HEK293 (cell line): Measurements from ENCODE around the gene FANCC.

Source experiments
- ZNF837 ChIP-seq: fragments of 450-650 bp; formaldehyde crosslinking; IDR thresholded peaks from 2 replicates; pipeline ENCODE4 v1.5.1; 2016; ENCODE audit warnings: missing biosample characterization, missing genetic modification characterization
- TF ChIP-seq, protein P1 (sequence below): fragments of 450-650 bp; formaldehyde crosslinking; IDR thresholded peaks from 2 replicates; pipeline ENCODE4 v1.5.1; 2016; ENCODE audit warnings: missing biosample characterization, missing genetic modification characterization

DNA sequence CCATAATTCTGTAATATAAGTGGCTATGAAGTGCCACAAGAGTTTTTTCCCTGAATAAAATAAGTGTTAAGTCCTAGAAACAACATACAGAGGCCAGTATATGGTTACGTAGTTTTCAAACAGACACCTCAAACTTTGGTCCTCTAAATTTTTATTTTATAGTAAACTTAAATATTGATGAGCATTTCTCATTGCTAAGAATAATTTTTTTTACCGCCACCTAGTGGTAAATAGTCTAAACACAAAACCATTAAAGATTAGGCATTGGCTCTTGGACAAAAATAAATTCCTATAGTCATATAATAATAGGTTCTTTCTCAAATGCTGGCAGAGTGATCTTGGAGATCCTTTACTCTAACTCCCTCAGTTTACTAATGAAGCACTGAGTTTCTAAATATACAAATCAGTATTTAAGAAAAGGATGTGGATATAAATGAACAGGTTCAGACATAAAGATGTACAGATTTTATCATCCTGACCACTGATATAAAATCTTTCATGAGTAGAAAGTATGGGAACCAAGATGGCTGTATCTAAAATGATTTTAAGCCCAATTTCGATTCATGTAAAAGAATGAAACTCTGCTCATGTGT, 136.2 kb downstream of the FANCC start:
- TF ChIP-seq, protein P1, sequence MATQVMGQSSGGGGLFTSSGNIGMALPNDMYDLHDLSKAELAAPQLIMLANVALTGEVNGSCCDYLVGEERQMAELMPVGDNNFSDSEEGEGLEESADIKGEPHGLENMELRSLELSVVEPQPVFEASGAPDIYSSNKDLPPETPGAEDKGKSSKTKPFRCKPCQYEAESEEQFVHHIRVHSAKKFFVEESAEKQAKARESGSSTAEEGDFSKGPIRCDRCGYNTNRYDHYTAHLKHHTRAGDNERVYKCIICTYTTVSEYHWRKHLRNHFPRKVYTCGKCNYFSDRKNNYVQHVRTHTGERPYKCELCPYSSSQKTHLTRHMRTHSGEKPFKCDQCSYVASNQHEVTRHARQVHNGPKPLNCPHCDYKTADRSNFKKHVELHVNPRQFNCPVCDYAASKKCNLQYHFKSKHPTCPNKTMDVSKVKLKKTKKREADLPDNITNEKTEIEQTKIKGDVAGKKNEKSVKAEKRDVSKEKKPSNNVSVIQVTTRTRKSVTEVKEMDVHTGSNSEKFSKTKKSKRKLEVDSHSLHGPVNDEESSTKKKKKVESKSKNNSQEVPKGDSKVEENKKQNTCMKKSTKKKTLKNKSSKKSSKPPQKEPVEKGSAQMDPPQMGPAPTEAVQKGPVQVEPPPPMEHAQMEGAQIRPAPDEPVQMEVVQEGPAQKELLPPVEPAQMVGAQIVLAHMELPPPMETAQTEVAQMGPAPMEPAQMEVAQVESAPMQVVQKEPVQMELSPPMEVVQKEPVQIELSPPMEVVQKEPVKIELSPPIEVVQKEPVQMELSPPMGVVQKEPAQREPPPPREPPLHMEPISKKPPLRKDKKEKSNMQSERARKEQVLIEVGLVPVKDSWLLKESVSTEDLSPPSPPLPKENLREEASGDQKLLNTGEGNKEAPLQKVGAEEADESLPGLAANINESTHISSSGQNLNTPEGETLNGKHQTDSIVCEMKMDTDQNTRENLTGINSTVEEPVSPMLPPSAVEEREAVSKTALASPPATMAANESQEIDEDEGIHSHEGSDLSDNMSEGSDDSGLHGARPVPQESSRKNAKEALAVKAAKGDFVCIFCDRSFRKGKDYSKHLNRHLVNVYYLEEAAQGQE (tag by site-specific recombination) = no peak
- no peak for TF ChIP-seq ZNF837 (tag by site-specific recombination)
